H1 (cell line): ENCODE data around the gene KIF13A. TPM values are rescaled to one million over a fixed set of nuclear protein-coding genes. Genes with fewer than 3 reads are reported as not detected.

ENCODE experiments used
- CTCF ChIA-PET: fragments of 300-600 bp; sonication (Branson Sonifier 250); formaldehyde crosslinking; loops from one replicate; lab custom pipeline; 2021; ENCODE audit not compliant: partially characterized antibody; lab: Charles Lee
- POLR2A ChIA-PET: fragments of 300-600 bp; sonication (Branson Sonifier 250); formaldehyde crosslinking; loops from one replicate; lab custom pipeline; 2021; ENCODE audit warnings: inconsistent platforms; ENCODE audit not compliant: partially characterized antibody; lab: Charles Lee
- DNase-seq, 2 experiments: peaks; one replicate each; pipeline versions ENCODE4 v3.0.0 to v3.0.0-alpha.2; 2010 to 2022; ENCODE audit warnings: low spot score in 2 of 2, low read depth in 1 of 2, mixed read lengths in 1 of 2
- FAIRE-seq: peaks from 2 replicates; lab custom pipeline; 2011; peaks lifted over from hg19 to GRCh38; lab: Jason Lieb, UNC
- H2AFZ ChIP-seq: 2 replicates; pipeline ENCODE4 v1.8.1; 2012; ENCODE audit warnings: low read length, inconsistent platforms
- H2AK5ac ChIP-seq: 2 replicates; pipeline ENCODE4 v1.6.1; 2013; ENCODE audit warnings: low read depth, low read length
- H2BK120ac ChIP-seq: replicated peaks from 2 replicates; pipeline ENCODE3; 2013; ENCODE audit warnings: low read depth, low read length, inconsistent platforms
- H2BK12ac ChIP-seq: 2 replicates; pipeline ENCODE4 v1.6.1; 2013; ENCODE audit warnings: low read depth, low read length
- H2BK15ac ChIP-seq: 2 replicates; pipeline ENCODE4 v1.6.1; 2013; ENCODE audit warnings: low read length
- H2BK20ac ChIP-seq: 2 replicates; pipeline ENCODE4 v1.6.1; 2013; ENCODE audit warnings: low read length
- H2BK5ac ChIP-seq: 2 replicates; pipeline ENCODE4 v1.6.1; 2013; ENCODE audit warnings: low read depth, low read length
- H3K14ac ChIP-seq: 2 replicates; pipeline ENCODE4 v1.6.1; 2013; ENCODE audit warnings: inconsistent platforms; ENCODE audit not compliant: insufficient read length
- H3K18ac ChIP-seq: 2 replicates; pipeline ENCODE4 v1.6.1; 2013; ENCODE audit warnings: low read length; ENCODE audit errors: extremely low read depth
- H3K23ac ChIP-seq: 2 replicates; pipeline ENCODE4 v1.6.1; 2013; ENCODE audit warnings: inconsistent platforms; ENCODE audit not compliant: insufficient read length
- H3K23me2 ChIP-seq: 2 replicates; pipeline ENCODE4 v1.6.1; 2013; ENCODE audit warnings: low read depth, low read length
- H3K27ac ChIP-seq: 2 replicates; pipeline ENCODE4 v1.6.1; 2011; ENCODE audit warnings: low read depth, low read length, inconsistent platforms
- H3K27me3 ChIP-seq, 4 experiments: replicated peaks in 1 of 4; 1 replicate in 1 of 4; 2 replicates in 3 of 4; pipeline versions ENCODE4 v1.6.1 to v1.8.1; 2011 to 2013; ENCODE audit warnings: low read length in 3 of 4, mild to moderate bottlenecking in 3 of 4, inconsistent platforms in 2 of 4, mixed read lengths in 2 of 4, moderate library complexity in 1 of 4; ENCODE audit not compliant: control insufficient read depth in 3 of 4, insufficient read depth in 3 of 4; ENCODE audit errors: extremely low read depth in 1 of 4
- H3K36me3 ChIP-seq, 4 experiments: 2 replicates each; pipeline versions ENCODE4 v1.6.1 to v1.8.1; 2011 to 2013; ENCODE audit warnings: mild to moderate bottlenecking in 4 of 4, low read length in 3 of 4, moderate library complexity in 2 of 4, control low read depth in 1 of 4, inconsistent platforms in 1 of 4; ENCODE audit not compliant: insufficient read depth in 4 of 4, control insufficient read depth in 2 of 4
- H3K4ac ChIP-seq: replicated peaks from 2 replicates; pipeline ENCODE3; 2013; ENCODE audit warnings: low read length, low read depth, mixed read lengths, inconsistent platforms; ENCODE audit not compliant: insufficient read length
- H3K4me1 ChIP-seq, 4 experiments: replicated peaks in 1 of 4; 1 replicate in 1 of 4; 2 replicates in 3 of 4; pipeline versions ENCODE4 v1.6.1 to v1.8.1; 2011 to 2013; ENCODE audit warnings: low read length in 3 of 4, inconsistent platforms in 2 of 4, mixed read lengths in 1 of 4; ENCODE audit not compliant: insufficient read depth in 4 of 4, control insufficient read depth in 3 of 4
- H3K4me2 ChIP-seq, 2 experiments: 2 replicates each; pipeline versions ENCODE4 v1.6.1 to v1.8.1; 2011 to 2013; ENCODE audit warnings: low read depth in 2 of 2, low read length in 2 of 2, control low read depth in 1 of 2, inconsistent platforms in 1 of 2, mild to moderate bottlenecking in 1 of 2; ENCODE audit not compliant: insufficient read depth in 1 of 2
- H3K4me3 ChIP-seq, 4 experiments: fragments of 200-600, 300-600 bp in 1 of 4; sonication (generic), shearing (Covaris generic), sonication (Bioruptor Twin) in 1 of 4; 2 replicates each; pipeline versions ENCODE4 v1.5.1 to v1.8.1; 2011 to 2016; ENCODE audit warnings: low read length in 4 of 4, low read depth in 3 of 4, control low read depth in 2 of 4, inconsistent platforms in 2 of 4, mild to moderate bottlenecking in 2 of 4, mixed read lengths in 1 of 4, moderate library complexity in 1 of 4; ENCODE audit not compliant: insufficient read depth in 2 of 4; ENCODE audit errors: extremely low read depth in 1 of 4
- H3K56ac ChIP-seq: replicated peaks from 2 replicates; pipeline ENCODE3; 2013; ENCODE audit warnings: low read depth, mild to moderate bottlenecking, mixed read lengths, low read length, inconsistent platforms; ENCODE audit not compliant: insufficient read length
- H3K79me1 ChIP-seq: 2 replicates; pipeline ENCODE4 v1.6.1; 2013; ENCODE audit warnings: low read depth, low read length, control low read depth
- H3K79me2 ChIP-seq, 2 experiments: 2 replicates each; pipeline versions ENCODE4 v1.6.1 to v1.8.1; 2012 to 2013; ENCODE audit warnings: low read length in 2 of 2, mild to moderate bottlenecking in 2 of 2, inconsistent platforms in 1 of 2; ENCODE audit not compliant: insufficient read depth in 2 of 2, control insufficient read depth in 1 of 2
- H3K9ac ChIP-seq, 4 experiments: replicated peaks in 1 of 4; 1 replicate in 1 of 4; 2 replicates in 3 of 4; pipeline versions ENCODE4 v1.6.1 to v1.8.1; 2011 to 2013; ENCODE audit warnings: low read depth in 3 of 4, low read length in 3 of 4, control low read depth in 2 of 4, mild to moderate bottlenecking in 2 of 4, moderate library complexity in 2 of 4, inconsistent platforms in 1 of 4; ENCODE audit errors: extremely low read depth in 1 of 4
- H3K9me3 ChIP-seq, 2 experiments: 2 replicates each; pipeline versions ENCODE4 v1.6.1 to v1.8.1; 2012 to 2013; ENCODE audit warnings: mild to moderate bottlenecking in 2 of 2, moderate library complexity in 2 of 2, control low read depth in 1 of 2, inconsistent platforms in 1 of 2, low read depth in 1 of 2, low read length in 1 of 2, mixed read lengths in 1 of 2; ENCODE audit not compliant: insufficient read depth in 2 of 2
- H4K20me1 ChIP-seq, 2 experiments: replicated peaks in 1 of 2; 2 replicates each; pipeline versions ENCODE3 to v1.8.1; 2011 to 2013; ENCODE audit warnings: inconsistent platforms in 2 of 2, low read length in 2 of 2, mild to moderate bottlenecking in 1 of 2; ENCODE audit not compliant: insufficient read depth in 2 of 2, control insufficient read depth in 1 of 2
- H4K5ac ChIP-seq: 2 replicates; pipeline ENCODE4 v1.6.1; 2013; ENCODE audit warnings: low read length, low read depth, mixed read lengths, inconsistent platforms; ENCODE audit not compliant: insufficient read length
- H4K8ac ChIP-seq: 2 replicates; pipeline ENCODE4 v1.8.0; 2013; ENCODE audit warnings: mild to moderate bottlenecking, moderate library complexity, low read length, inconsistent platforms; ENCODE audit not compliant: insufficient read depth; ENCODE audit errors: extremely low read depth
- H4K91ac ChIP-seq: replicated peaks from 2 replicates; pipeline ENCODE3; 2013; ENCODE audit warnings: low read length, mixed read lengths, inconsistent platforms; ENCODE audit not compliant: insufficient read length
- BACH1 ChIP-seq: IDR thresholded peaks from 2 replicates; pipeline ENCODE4 v1.6.1; 2012; ENCODE audit warnings: low read length, improper control_type of control experiment
- BCL11A ChIP-seq, 2 experiments: IDR thresholded peaks; one replicate each; pipeline ENCODE4 v1.6.1; 2011; ENCODE audit warnings: low read depth in 2 of 2, low read length in 2 of 2, mild to moderate bottlenecking in 2 of 2
- CHD2 ChIP-seq: IDR thresholded peaks from 2 replicates; pipeline ENCODE4 v1.6.1; 2012; ENCODE audit warnings: low read length, improper control_type of control experiment
- GABPA ChIP-seq: IDR thresholded peaks from 2 replicates; pipeline ENCODE4 v1.6.1; 2011; ENCODE audit warnings: mild to moderate bottlenecking, low read length, moderate library complexity, borderline replicate concordance; ENCODE audit not compliant: insufficient read depth
- GTF2F1 ChIP-seq: IDR thresholded peaks from 2 replicates; pipeline ENCODE4 v1.6.1; 2012; ENCODE audit warnings: low read depth, low read length, improper control_type of control experiment, borderline replicate concordance
- HDAC6 ChIP-seq: IDR thresholded peaks from one replicate; pipeline ENCODE4 v1.7.1; 2012; ENCODE audit warnings: low read depth, mild to moderate bottlenecking, inconsistent platforms, low read length, moderate library complexity
- POU5F1 ChIP-seq: IDR thresholded peaks from 2 replicates; pipeline ENCODE4 v1.6.1; 2011; ENCODE audit warnings: low read depth, mild to moderate bottlenecking, low read length, moderate library complexity
- RBBP5 ChIP-seq: IDR thresholded peaks from 2 replicates; pipeline ENCODE4 v1.7.1; 2012; ENCODE audit warnings: low read depth, mild to moderate bottlenecking, inconsistent platforms, low read length, moderate library complexity, borderline replicate concordance
- TAF1 ChIP-seq: IDR thresholded peaks from 2 replicates; pipeline ENCODE4 v1.6.1; 2011; ENCODE audit warnings: mild to moderate bottlenecking, low read depth, low read length
- TEAD4 ChIP-seq: IDR thresholded peaks from 2 replicates; pipeline ENCODE4 v1.6.1; 2012; ENCODE audit warnings: low read depth, low read length, inconsistent platforms, mixed read lengths
- WGBS, 2 experiments: shearing (Covaris generic) in 1 of 2; methylation state at CpG; one replicate each; pipeline versions ENCODE4 v1.1.6 to v1.1.7; 2013 to 2015; ENCODE audit warnings: low lambda C conversion rate in 2 of 2, mixed read lengths in 2 of 2, inconsistent platforms in 1 of 2, low coverage in 1 of 2, missing lambda C conversion rate in 1 of 2; ENCODE audit not compliant: insufficient replicate concordance in 2 of 2, insufficient coverage in 1 of 2, insufficient read length in 1 of 2; ENCODE audit errors: extremely low coverage in 1 of 2, missing lambda C conversion rate in 1 of 2; 5-methylcytosine and 5-hydroxymethylcytosine counted together
- polyA plus RNA-seq, 7 experiments: library from polyadenylated mRNA; depleted of rRNA in 3 of 7; stranded (reverse) in 5 of 7; unstranded in 2 of 7; fragments of >200 nt in 5 of 7; fragments of 200-250 nt in 2 of 7; gene quantifications; 1 replicate in 5 of 7; 2 replicates in 1 of 7; 4 replicates in 1 of 7; pipeline versions ENCODE4 v1.2.1 to v1.2.3, GENCODE V29; 2011 to 2013; ENCODE audit warnings: missing spikeins in 2 of 7, mixed read lengths in 2 of 7
- total RNA-seq: library from RNA; stranded (reverse); fragmentation: NEBNext Ultra II Directional; extraction: Animal tissue kit (Norgen Biotek cat#: 25700); gene quantifications from 2 replicates; pipeline ENCODE4 v1.2.1, GENCODE V29; 2021
- TF ChIP-seq, protein P1 (sequence below): IDR thresholded peaks from 2 replicates; pipeline ENCODE4 v1.6.1; 2011; ENCODE audit warnings: low read length, improper control_type of control experiment
- TF ChIP-seq, protein P2 (sequence below): IDR thresholded peaks from 2 replicates; pipeline ENCODE4 v1.6.1; 2012; ENCODE audit warnings: inconsistent platforms
- TF ChIP-seq, protein P3 (sequence below): IDR thresholded peaks from 2 replicates; pipeline ENCODE4 v1.6.1; 2011; ENCODE audit warnings: low read depth, mild to moderate bottlenecking, low read length; ENCODE audit not compliant: insufficient read depth

KIF13A gene
- total and polyA plus RNA-seq, 2 of the 8 experiments (the other 6 are each of a cell fraction or from before 2014, with no cell fraction given): 14.7 to 40.8 TPM

DNA sequence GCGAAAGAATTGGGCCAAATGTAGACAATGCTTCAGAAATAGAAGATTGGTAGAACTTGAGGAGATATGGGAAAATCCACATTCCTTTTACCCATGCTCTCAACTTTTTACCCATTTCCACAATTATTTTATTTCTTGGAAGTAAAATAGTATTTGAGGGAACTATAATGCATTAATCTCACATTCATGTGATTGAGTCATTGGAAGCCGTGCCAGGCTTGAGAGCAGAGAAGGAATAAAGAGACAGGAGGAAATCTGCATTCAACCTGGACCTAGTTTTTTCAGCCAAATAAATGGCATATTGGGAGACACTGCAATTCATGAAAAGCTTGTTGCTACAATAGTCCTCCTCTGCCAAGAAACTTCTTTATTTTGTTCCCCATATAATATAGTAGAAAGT lies 278.0 kb downstream of the KIF13A start:
- H4K91ac ChIP-seq: no peak overlapping the region
- TF ChIP-seq RBBP5 (no peak), POU5F1 (no peak), HDAC6 (no peak), CHD2 (no peak), BCL11A (IDR thresholded peaks at IDR 0.05; ENCODE audit: low read depth in 2 of 2, low read length in 2 of 2) (no peak), BACH1 (no peak), GTF2F1 (no peak), TEAD4 (no peak), GABPA (no peak), TAF1 (no peak)
- TF ChIP-seq, protein P1, sequence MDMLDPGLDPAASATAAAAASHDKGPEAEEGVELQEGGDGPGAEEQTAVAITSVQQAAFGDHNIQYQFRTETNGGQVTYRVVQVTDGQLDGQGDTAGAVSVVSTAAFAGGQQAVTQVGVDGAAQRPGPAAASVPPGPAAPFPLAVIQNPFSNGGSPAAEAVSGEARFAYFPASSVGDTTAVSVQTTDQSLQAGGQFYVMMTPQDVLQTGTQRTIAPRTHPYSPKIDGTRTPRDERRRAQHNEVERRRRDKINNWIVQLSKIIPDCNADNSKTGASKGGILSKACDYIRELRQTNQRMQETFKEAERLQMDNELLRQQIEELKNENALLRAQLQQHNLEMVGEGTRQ: no peak
- TF ChIP-seq, protein P2, sequence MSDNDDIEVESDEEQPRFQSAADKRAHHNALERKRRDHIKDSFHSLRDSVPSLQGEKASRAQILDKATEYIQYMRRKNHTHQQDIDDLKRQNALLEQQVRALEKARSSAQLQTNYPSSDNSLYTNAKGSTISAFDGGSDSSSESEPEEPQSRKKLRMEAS: no peak
- TF ChIP-seq, protein P3, sequence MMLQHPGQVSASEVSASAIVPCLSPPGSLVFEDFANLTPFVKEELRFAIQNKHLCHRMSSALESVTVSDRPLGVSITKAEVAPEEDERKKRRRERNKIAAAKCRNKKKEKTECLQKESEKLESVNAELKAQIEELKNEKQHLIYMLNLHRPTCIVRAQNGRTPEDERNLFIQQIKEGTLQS: no peak

More for the DNA sequence above, 278.0 kb downstream of the KIF13A start:
- Histone ChIP-seq H3K9ac (no peak overlapping the region), H2BK120ac (no peak overlapping the region), H2AFZ (no peak overlapping the region), H3K56ac (no peak overlapping the region), H3K14ac (no peak overlapping the region), H2BK5ac (no peak overlapping the region), H2BK12ac (no peak overlapping the region), H3K27ac (no peak overlapping the region), H3K4me3 (no peak overlapping the region), H3K4me2 (no peak overlapping the region), H3K36me3 (no peaks in the 10 kb centered on the region), H3K79me2 (peaks cover 6 to 16% of the 10 kb centered on the region in 2 experiments), H4K8ac (no peak overlapping the region), H2BK20ac (no peak overlapping the region), H2BK15ac (no peak overlapping the region), H3K27me3 (no peaks in the 10 kb centered on the region), H4K5ac (no peak overlapping the region), H3K23ac (no peak overlapping the region), H4K20me1 (no peaks in the 10 kb centered on the region), H3K79me1 (no peaks in the 10 kb centered on the region), H3K23me2 (no peaks in the 10 kb centered on the region), H3K4ac (no peak overlapping the region), H3K9me3 (no peaks in the 10 kb centered on the region), H3K4me1 (peaks cover 0 to 3% (median 2%) of the 10 kb centered on the region in 4 experiments; a peak in 3 of 7 replicates), H2AK5ac (no peak overlapping the region), H3K18ac (no peak overlapping the region)
- DNase-seq (no peak), FAIRE-seq (no peak)
- WGBS, 2 experiments: 85% methylated on average over 2 of the region's 2 CpGs; no CpG with 5 or more reads in 1 of the 2 experiments
- ChIA-PET CTCF (interaction anchor here (2.5 kb wide), 1 partner anchor 12 kb away, joined by 9 read pairs; no protein-coding TSS in a partner anchor), POLR2A (interaction anchor here (0.6 to 1.7 kb wide), 2 partner anchors 95 to 346 kb away, joined by 3 read pairs; no protein-coding TSS in a partner anchor)
